Upper lobe of left lung (tissue), 4 donors: ENCODE measurements around the gene MTM1.

Experiments
- POLR2A ChIP-seq, 4 donors: fragments of 450-650 bp; IDR thresholded peaks; one replicate each; pipeline ENCODE4 v1.5.1; 2016 to 2017; ENCODE audit warnings: antibody characterized with exemption in 4 of 4, mild to moderate bottlenecking in 2 of 4
- TF ChIP-seq, protein P1 (sequence below), 6 experiments: fragments of 450-650 bp in 4 of 6; fragments of 200-600 bp in 2 of 6; sonication (generic) in 2 of 6; IDR thresholded peaks; one replicate each; pipeline ENCODE4 v1.5.1; 2016 to 2019; ENCODE audit warnings: antibody characterized with exemption in 6 of 6

DNA sequence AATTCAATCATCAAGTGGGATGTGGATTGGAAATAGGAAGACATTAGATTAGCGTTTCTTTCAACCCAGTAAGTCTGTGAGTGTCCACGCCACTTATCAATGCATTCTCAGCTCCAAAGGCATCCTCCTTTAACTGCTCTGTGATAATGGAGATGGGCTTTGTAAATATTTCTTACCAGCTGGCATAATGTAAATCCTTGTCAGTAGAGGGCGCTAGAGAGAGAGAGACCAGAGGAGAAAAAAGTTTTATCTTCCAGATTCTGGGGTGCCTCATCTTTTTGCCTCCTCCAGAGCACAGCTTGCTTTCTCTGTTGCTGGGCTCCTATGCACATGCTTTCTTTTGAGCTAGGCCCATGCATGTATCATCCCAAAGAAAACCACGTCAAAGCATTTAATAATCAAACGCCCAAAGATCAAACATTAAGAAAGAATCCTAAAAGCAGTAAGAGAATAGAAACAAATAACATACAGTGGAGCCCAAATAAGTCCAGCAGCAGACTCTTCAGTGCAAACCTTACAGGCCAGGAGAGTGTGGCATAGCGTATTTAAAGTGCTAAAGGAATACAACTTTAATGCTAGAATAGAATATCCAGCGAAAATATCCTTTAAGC lies 115.2 kb downstream of the MTM1 start:
- TF ChIP-seq, protein P1, sequence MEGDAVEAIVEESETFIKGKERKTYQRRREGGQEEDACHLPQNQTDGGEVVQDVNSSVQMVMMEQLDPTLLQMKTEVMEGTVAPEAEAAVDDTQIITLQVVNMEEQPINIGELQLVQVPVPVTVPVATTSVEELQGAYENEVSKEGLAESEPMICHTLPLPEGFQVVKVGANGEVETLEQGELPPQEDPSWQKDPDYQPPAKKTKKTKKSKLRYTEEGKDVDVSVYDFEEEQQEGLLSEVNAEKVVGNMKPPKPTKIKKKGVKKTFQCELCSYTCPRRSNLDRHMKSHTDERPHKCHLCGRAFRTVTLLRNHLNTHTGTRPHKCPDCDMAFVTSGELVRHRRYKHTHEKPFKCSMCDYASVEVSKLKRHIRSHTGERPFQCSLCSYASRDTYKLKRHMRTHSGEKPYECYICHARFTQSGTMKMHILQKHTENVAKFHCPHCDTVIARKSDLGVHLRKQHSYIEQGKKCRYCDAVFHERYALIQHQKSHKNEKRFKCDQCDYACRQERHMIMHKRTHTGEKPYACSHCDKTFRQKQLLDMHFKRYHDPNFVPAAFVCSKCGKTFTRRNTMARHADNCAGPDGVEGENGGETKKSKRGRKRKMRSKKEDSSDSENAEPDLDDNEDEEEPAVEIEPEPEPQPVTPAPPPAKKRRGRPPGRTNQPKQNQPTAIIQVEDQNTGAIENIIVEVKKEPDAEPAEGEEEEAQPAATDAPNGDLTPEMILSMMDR (IDR thresholded peaks at IDR 0.05): peak in 5 of 6 experiments; percentile 37 to 51 (median 49)
- TF ChIP-seq POLR2A (IDR thresholded peaks at IDR 0.05): no peak
